K562 treated with DMSO at 1 percent for 12 hours (cell line): ENCODE results near the gene JAZF1. TPM values are rescaled to one million over a fixed set of nuclear protein-coding genes. Genes with fewer than 3 reads are reported as not detected.

ENCODE experiments used
- total RNA-seq: library from RNA; unstranded; fragments of 300-600 nt; gene quantifications from 2 replicates; pipeline ENCODE4 v1.2.3, GENCODE V29; 2022; ENCODE audit not compliant: insufficient read depth

JAZF1 gene
- total RNA-seq, result 0.21 and 0.27 TPM in 2 replicates

DNA sequence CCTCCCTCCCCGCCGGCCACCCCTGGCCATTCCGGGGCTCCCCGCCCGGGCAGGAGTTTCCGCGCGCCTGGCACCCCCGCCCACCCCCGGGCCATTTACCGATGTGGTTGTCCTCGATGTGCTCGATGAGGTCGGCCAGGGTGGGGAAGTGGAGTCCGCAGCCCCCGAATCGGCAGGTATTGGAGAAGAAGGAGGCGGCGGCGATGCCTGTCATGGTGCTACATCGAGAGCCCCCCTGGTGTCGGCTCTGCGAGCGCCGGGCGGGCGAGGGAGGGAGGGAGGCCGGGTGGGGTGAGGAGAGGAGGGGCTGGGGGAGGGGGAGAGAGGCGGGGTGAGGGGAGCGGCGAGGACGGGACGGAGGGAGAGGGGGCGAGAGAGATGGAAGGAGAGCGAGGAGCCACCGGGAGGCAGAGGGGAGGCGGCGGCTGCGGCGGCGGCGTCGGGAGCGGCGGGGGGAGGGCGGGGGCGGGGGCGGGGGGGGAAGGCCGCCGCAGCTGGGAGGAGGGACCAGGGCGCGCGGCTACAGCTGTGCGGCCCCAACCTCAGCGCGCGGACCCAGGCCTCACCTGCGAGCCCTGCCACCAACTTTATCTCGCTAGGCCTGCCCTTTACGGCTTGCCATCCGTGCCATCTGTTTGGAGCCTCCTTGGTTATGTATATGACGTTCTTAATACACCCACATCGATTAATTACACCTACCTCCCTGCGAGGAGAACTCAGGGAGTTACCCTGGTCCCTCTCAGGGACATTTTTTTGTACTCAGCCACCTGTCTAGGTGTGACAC is at the start of gene JAZF1:
TSS of gene JAZF1 (minus strand) at position 432 of the 784 bp plus-strand sequence.

Other genes starting within 250 kb of the JAZF1 start
- 1.1 and 5.7 TPM in 2 replicates for gene CREB5, start 231.7 kb upstream of the JAZF1 start, total RNA-seq